ENCODE data around the gene GRPR. TPM values are rescaled to one million over a fixed set of nuclear protein-coding genes. Genes with fewer than 3 reads are reported as not detected.

The GRPR gene
- 0.49 and 0.64 TPM in 2 replicates for polyA plus RNA-seq (2013)

- Histone ChIP-seq H3K79me2 (ENCODE audit: control insufficient read depth, insufficient read depth, low read length, poor library complexity) (no peaks in the 10 kb centered on the region), H3K9me3 (ENCODE audit: insufficient read depth, low read depth, low read length) (no peaks in the 10 kb centered on the region), H3K23ac (ENCODE audit: low read length) (no peak within 1 kb of the TSS), H2BK12ac (ENCODE audit: low read length) (no peak within 1 kb of the TSS), H3K27me3 (ENCODE audit: insufficient read depth, low read length) (no peaks in the 10 kb centered on the region), H2AK5ac (ENCODE audit: low read length) (no peak within 1 kb of the TSS), H3K4ac (ENCODE audit: low read depth, low read length) (no peak within 1 kb of the TSS), H4K12ac (ENCODE audit: low read depth, low read length) (no peak within 1 kb of the TSS), H3K18ac (ENCODE audit: low read length) (no peak within 1 kb of the TSS), H3K14ac (ENCODE audit: low read length) (no peak within 1 kb of the TSS), H3K4me1 (ENCODE audit: control insufficient read depth in 1 of 2, insufficient read depth in 2 of 2, low read length in 2 of 2) (peaks cover 3% of the 10 kb centered on the region in 2 experiments), H3K27ac (ENCODE audit: low read depth, low read length) (no peak within 1 kb of the TSS), H3K79me1 (ENCODE audit: low read length) (no peaks in the 10 kb centered on the region), H4K91ac (ENCODE audit: low read depth, low read length) (no peak within 1 kb of the TSS), H2BK120ac (ENCODE audit: insufficient read depth, low read length, poor library complexity) (no peak within 1 kb of the TSS), H2AFZ (ENCODE audit: insufficient read depth, low read length, poor library complexity) (no peak within 1 kb of the TSS), H3K36me3 (ENCODE audit: control insufficient read depth in 1 of 2, insufficient read depth in 2 of 2, low read length in 2 of 2) (no peaks in the 10 kb centered on the region), H2BK5ac (ENCODE audit: low read depth, low read length, poor library complexity) (no peak within 1 kb of the TSS), H3K4me2 (ENCODE audit: low read length) (no peak within 1 kb of the TSS), H4K8ac (ENCODE audit: low read depth, low read length) (no peak within 1 kb of the TSS), H3K9ac (ENCODE audit: low read length) (no peak within 1 kb of the TSS), H3K4me3 (ENCODE audit: low read depth, low read length) (no peak within 1 kb of the TSS)
- WGBS (ENCODE audit: extremely low coverage, insufficient coverage, insufficient read length) = no CpG with 5 or more reads among the region's 6 CpGs
- peak; percentile 55 to 84 for DNase-seq
These were observed at the start of gene GRPR for GRCh38 chrX:16123222-16123786. GRPR (plus strand) TSS chrX:16123565; CDS start chrX:16123954, 389 bp downstream.

DNA sequence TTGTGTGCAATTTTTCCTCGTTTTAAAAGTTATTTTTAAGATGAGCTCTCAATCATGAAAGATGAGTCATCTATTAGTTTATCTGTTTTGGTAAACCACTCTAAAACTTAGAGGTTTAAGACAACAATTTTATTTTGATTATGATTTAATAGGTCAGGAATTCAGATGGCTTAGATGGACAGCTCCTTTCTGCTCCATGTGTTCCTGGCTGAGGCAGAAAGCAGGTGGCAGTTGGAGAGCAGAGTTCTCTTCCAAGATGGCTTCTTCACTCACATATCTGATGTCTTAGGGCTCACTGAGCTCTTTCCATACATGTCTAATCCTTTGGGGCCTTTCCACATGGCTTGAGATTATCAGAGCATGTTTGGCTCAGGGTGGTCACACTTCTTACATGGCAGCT lies 48.3 kb upstream of the GRPR start:
- Histone ChIP-seq H3K9me3 (ENCODE audit: insufficient read depth, low read depth, low read length) (no peaks in the 10 kb centered on the region), H3K27ac (ENCODE audit: low read depth, low read length) (no peak overlapping the region), H3K9ac (ENCODE audit: low read length) (no peak overlapping the region), H3K4me2 (ENCODE audit: low read length) (no peak overlapping the region), H2AK5ac (ENCODE audit: low read length) (no peak overlapping the region), H3K14ac (ENCODE audit: low read length) (no peak overlapping the region), H3K79me1 (ENCODE audit: low read length) (no peaks in the 10 kb centered on the region), H3K18ac (ENCODE audit: low read length) (no peak overlapping the region), H3K79me2 (ENCODE audit: control insufficient read depth, insufficient read depth, low read length, poor library complexity) (no peaks in the 10 kb centered on the region), H2BK120ac (ENCODE audit: insufficient read depth, low read length, poor library complexity) (no peak overlapping the region), H3K4me3 (ENCODE audit: low read depth, low read length) (no peak overlapping the region), H2BK12ac (ENCODE audit: low read length) (no peak overlapping the region), H3K27me3 (ENCODE audit: insufficient read depth, low read length) (no peaks in the 10 kb centered on the region), H3K4me1 (ENCODE audit: control insufficient read depth in 1 of 2, insufficient read depth in 2 of 2, low read length in 2 of 2) (no peaks in the 10 kb centered on the region), H3K4ac (ENCODE audit: low read depth, low read length) (no peak overlapping the region), H2AFZ (ENCODE audit: insufficient read depth, low read length, poor library complexity) (no peak overlapping the region), H2BK5ac (ENCODE audit: low read depth, low read length, poor library complexity) (no peak overlapping the region), H3K23ac (ENCODE audit: low read length) (no peak overlapping the region), H4K8ac (ENCODE audit: low read depth, low read length) (no peak overlapping the region), H3K36me3 (ENCODE audit: control insufficient read depth in 1 of 2, insufficient read depth in 2 of 2, low read length in 2 of 2) (no peaks in the 10 kb centered on the region), H4K12ac (ENCODE audit: low read depth, low read length) (no peak overlapping the region), H4K91ac (ENCODE audit: low read depth, low read length) (no peak overlapping the region)
- no peak for DNase-seq
- WGBS (ENCODE audit: extremely low coverage, insufficient coverage, insufficient read length) = no CpG with 5 or more reads among the region's 1 CpG

DNA sequence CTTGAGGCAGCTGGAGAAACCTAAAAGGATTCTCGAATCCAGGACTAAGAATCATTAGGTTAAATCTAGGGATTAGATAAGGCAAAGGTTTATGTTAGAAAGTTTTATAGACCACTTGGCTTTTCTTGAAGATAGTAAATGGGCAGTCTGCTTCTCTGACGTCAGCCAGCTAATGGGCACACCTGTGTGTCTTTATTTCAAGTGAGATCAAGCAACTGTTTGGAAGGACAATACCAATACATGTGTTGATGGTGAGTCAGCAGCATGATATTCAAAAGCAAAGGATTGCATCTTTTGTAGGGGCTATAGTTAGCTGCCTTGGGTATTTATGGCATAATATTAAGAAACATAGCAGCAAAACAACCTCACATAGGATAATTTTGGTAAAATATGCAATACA lies 46.5 kb upstream of the GRPR start:
- Histone ChIP-seq H3K4me2 (ENCODE audit: low read length) (no peak overlapping the region), H2BK120ac (ENCODE audit: insufficient read depth, low read length, poor library complexity) (no peak overlapping the region), H3K4me1 (ENCODE audit: control insufficient read depth in 1 of 2, insufficient read depth in 2 of 2, low read length in 2 of 2) (no peaks in the 10 kb centered on the region), H2BK12ac (ENCODE audit: low read length) (no peak overlapping the region), H2AK5ac (ENCODE audit: low read length) (no peak overlapping the region), H3K14ac (ENCODE audit: low read length) (no peak overlapping the region), H2BK5ac (ENCODE audit: low read depth, low read length, poor library complexity) (no peak overlapping the region), H3K79me2 (ENCODE audit: control insufficient read depth, insufficient read depth, low read length, poor library complexity) (no peaks in the 10 kb centered on the region), H3K36me3 (ENCODE audit: control insufficient read depth in 1 of 2, insufficient read depth in 2 of 2, low read length in 2 of 2) (no peaks in the 10 kb centered on the region), H3K4ac (ENCODE audit: low read depth, low read length) (no peak overlapping the region), H3K27ac (ENCODE audit: low read depth, low read length) (no peak overlapping the region), H3K9me3 (ENCODE audit: insufficient read depth, low read depth, low read length) (no peaks in the 10 kb centered on the region), H3K23ac (ENCODE audit: low read length) (no peak overlapping the region), H3K9ac (ENCODE audit: low read length) (no peak overlapping the region), H2AFZ (ENCODE audit: insufficient read depth, low read length, poor library complexity) (no peak overlapping the region), H4K8ac (ENCODE audit: low read depth, low read length) (no peak overlapping the region), H3K4me3 (ENCODE audit: low read depth, low read length) (no peak overlapping the region), H4K91ac (ENCODE audit: low read depth, low read length) (no peak overlapping the region), H3K27me3 (ENCODE audit: insufficient read depth, low read length) (no peaks in the 10 kb centered on the region), H4K12ac (ENCODE audit: low read depth, low read length) (no peak overlapping the region), H3K18ac (ENCODE audit: low read length) (no peak overlapping the region), H3K79me1 (ENCODE audit: low read length) (no peaks in the 10 kb centered on the region)
- no CpG with 5 or more reads among the region's 2 CpGs for WGBS (ENCODE audit: extremely low coverage, insufficient coverage, insufficient read length)
- DNase-seq = no peak

DNA sequence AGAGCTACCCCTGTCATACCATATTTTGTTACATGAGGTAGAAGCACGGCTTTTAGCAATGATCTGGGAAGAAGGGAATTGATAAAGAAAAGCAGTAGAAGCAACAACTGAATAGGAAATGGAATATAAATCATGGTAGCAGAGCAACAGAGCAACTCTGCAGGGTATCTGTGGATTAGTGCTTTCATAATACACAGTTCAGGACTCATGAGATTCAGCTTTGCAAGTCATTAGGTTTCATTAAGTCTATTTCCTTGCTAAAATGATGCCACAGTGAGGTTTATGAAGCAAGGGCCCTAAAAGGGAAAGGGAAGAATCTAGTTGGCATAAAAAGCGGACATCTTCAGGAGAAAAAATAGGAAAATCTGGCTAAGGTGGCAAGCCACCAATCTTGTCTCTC lies 45.6 kb upstream of the GRPR start:
- no peak overlapping the region for H4K91ac ChIP-seq (ENCODE audit: low read depth, low read length)
- no peak overlapping the region for H3K18ac ChIP-seq (ENCODE audit: low read length)
- H3K36me3 ChIP-seq (ENCODE audit: control insufficient read depth in 1 of 2, insufficient read depth in 2 of 2, low read length in 2 of 2) = no peaks in the 10 kb centered on the region
- no peak overlapping the region for H2BK12ac ChIP-seq (ENCODE audit: low read length)
- no peaks in the 10 kb centered on the region for H3K79me2 ChIP-seq (ENCODE audit: control insufficient read depth, insufficient read depth, low read length, poor library complexity)
- WGBS (ENCODE audit: extremely low coverage, insufficient coverage, insufficient read length) = no CpG with 5 or more reads among the region's 2 CpGs
- no peak overlapping the region for H2BK5ac ChIP-seq (ENCODE audit: low read depth, low read length, poor library complexity)
- H3K4me2 ChIP-seq (ENCODE audit: low read length) = no peak overlapping the region
- H3K9me3 ChIP-seq (ENCODE audit: insufficient read depth, low read depth, low read length) = no peaks in the 10 kb centered on the region
- H3K4ac ChIP-seq (ENCODE audit: low read depth, low read length) = no peak overlapping the region
- no peak for DNase-seq
- H3K23ac ChIP-seq (ENCODE audit: low read length) = no peak overlapping the region
- H3K27ac ChIP-seq (ENCODE audit: low read depth, low read length) = no peak overlapping the region
- no peaks in the 10 kb centered on the region for H3K27me3 ChIP-seq (ENCODE audit: insufficient read depth, low read length)
- no peaks in the 10 kb centered on the region for H3K4me1 ChIP-seq (ENCODE audit: control insufficient read depth in 1 of 2, insufficient read depth in 2 of 2, low read length in 2 of 2)
- no peak overlapping the region for H2BK120ac ChIP-seq (ENCODE audit: insufficient read depth, low read length, poor library complexity)
- H3K9ac ChIP-seq (ENCODE audit: low read length) = no peak overlapping the region
- H3K4me3 ChIP-seq (ENCODE audit: low read depth, low read length) = no peak overlapping the region
- H3K14ac ChIP-seq (ENCODE audit: low read length) = no peak overlapping the region
- no peak overlapping the region for H2AK5ac ChIP-seq (ENCODE audit: low read length)
- H2AFZ ChIP-seq (ENCODE audit: insufficient read depth, low read length, poor library complexity) = no peak overlapping the region
- H4K8ac ChIP-seq (ENCODE audit: low read depth, low read length) = no peak overlapping the region
- H4K12ac ChIP-seq (ENCODE audit: low read depth, low read length) = no peak overlapping the region
- H3K79me1 ChIP-seq (ENCODE audit: low read length) = no peaks in the 10 kb centered on the region

Data from trophoblast cell (in vitro differentiated cells and primary cell).